SK-N-SH (cell line): ENCODE measurements around the gene DES. TPM values are rescaled to one million over a fixed set of nuclear protein-coding genes. Genes with fewer than 3 reads are reported as not detected.

ENCODE experiments used
- CTCF ChIA-PET: fragments of 300-600, 350-600 bp; formaldehyde crosslinking; extraction: SDS; loops from one replicate; lab custom pipeline; 2021; lab: Yijun Ruan, JAX
- POLR2A ChIA-PET: fragments of 350-600 bp; sonication (Branson Sonifier 250); formaldehyde crosslinking; extraction: SDS; loops from one replicate; lab custom pipeline; 2020; ENCODE audit warnings: antibody characterized with exemption, inconsistent platforms; lab: Yijun Ruan, JAX
- DNase-seq: peaks from one replicate; pipeline ENCODE4 v3.0.0; 2012
- H2AFZ ChIP-seq: fragments of 200-600 bp; sonication (generic); 2 replicates; pipeline ENCODE4 v1.8.1; 2016; ENCODE audit warnings: antibody characterized with exemption, mild to moderate bottlenecking, low read depth
- H3F3A ChIP-seq: fragments of 200-600 bp; sonication (generic); replicated peaks from 2 replicates; pipeline ENCODE3; 2016; ENCODE audit warnings: antibody characterized with exemption, mild to moderate bottlenecking; ENCODE audit not compliant: insufficient read depth
- H3K27ac ChIP-seq, 2 experiments: fragments of 200-500 bp in 1 of 2; fragments of 200-600 bp in 1 of 2; sonication (Bioruptor generic) in 1 of 2; sonication (generic), shearing (Covaris generic) in 1 of 2; 2 replicates each; pipeline versions ENCODE4 v1.5.1 to v1.6.1; 2014 to 2016; ENCODE audit warnings: low read depth in 2 of 2, inconsistent platforms in 1 of 2, low read length in 1 of 2, mild to moderate bottlenecking in 1 of 2, mixed read lengths in 1 of 2
- H3K27me3 ChIP-seq: fragments of 200-600 bp; sonication (generic), shearing (Covaris generic); 2 replicates; pipeline ENCODE4 v1.6.1; 2016; ENCODE audit warnings: mixed run types; ENCODE audit not compliant: insufficient read depth
- H3K36me3 ChIP-seq, 2 experiments: fragments of 200-500 bp in 1 of 2; fragments of 200-600 bp in 1 of 2; sonication (Bioruptor generic) in 1 of 2; sonication (generic) in 1 of 2; replicated peaks in 1 of 2; 2 replicates each; pipeline versions ENCODE3 to v1.5.1; 2014 to 2016; ENCODE audit warnings: low read length in 1 of 2, mild to moderate bottlenecking in 1 of 2; ENCODE audit not compliant: insufficient read depth in 2 of 2, control insufficient read depth in 1 of 2
- H3K4me1 ChIP-seq, 2 experiments: fragments of 200-500 bp in 1 of 2; fragments of 200-600 bp in 1 of 2; sonication (Bioruptor generic) in 1 of 2; sonication (generic), shearing (Covaris generic) in 1 of 2; 2 replicates each; pipeline versions ENCODE4 v1.5.1 to v1.6.1; 2014 to 2016; ENCODE audit warnings: low read depth in 1 of 2, low read length in 1 of 2, mixed run types in 1 of 2; ENCODE audit not compliant: insufficient read depth in 2 of 2, control insufficient read depth in 1 of 2
- H3K4me2 ChIP-seq: fragments of 200-600 bp; sonication (generic), shearing (Covaris generic); 2 replicates; pipeline ENCODE4 v1.6.1; 2017; ENCODE audit warnings: mixed run types
- H3K4me3 ChIP-seq, 2 experiments: fragments of 200-500 bp in 1 of 2; fragments of 200-600 bp in 1 of 2; sonication (Bioruptor generic) in 1 of 2; sonication (generic), shearing (Covaris generic) in 1 of 2; 2 replicates each; pipeline versions ENCODE4 v1.5.1 to v1.8.1; 2014 to 2016; ENCODE audit warnings: low read depth in 2 of 2, inconsistent platforms in 1 of 2, low read length in 1 of 2, mild to moderate bottlenecking in 1 of 2, mixed read lengths in 1 of 2, moderate library complexity in 1 of 2
- H3K79me2 ChIP-seq: fragments of 200-600 bp; sonication (generic); 2 replicates; pipeline ENCODE4 v1.8.1; 2017; ENCODE audit warnings: mild to moderate bottlenecking; ENCODE audit not compliant: insufficient read depth
- H3K9ac ChIP-seq: fragments of 200-600 bp; sonication (generic); 2 replicates; pipeline ENCODE4 v1.6.1; 2017; ENCODE audit warnings: mixed run types
- H3K9me2 ChIP-seq: fragments of 200-600 bp; sonication (generic); 2 replicates; pipeline ENCODE4 v1.6.1; 2017; ENCODE audit warnings: mixed run types
- H3K9me3 ChIP-seq: fragments of 200-600 bp; sonication (generic); 2 replicates; pipeline ENCODE4 v1.6.1; 2017; ENCODE audit warnings: mixed run types, mild to moderate bottlenecking, moderate library complexity
- H4K20me1 ChIP-seq: fragments of 200-600 bp; sonication (generic); 2 replicates; pipeline ENCODE4 v1.6.1; 2017; ENCODE audit warnings: mild to moderate bottlenecking, mixed run types; ENCODE audit not compliant: insufficient read depth
- CHD2 ChIP-seq: fragments of 150-350 bp; IDR thresholded peaks from 2 replicates; pipeline ENCODE4 v1.6.1; 2018; ENCODE audit warnings: low read length; ENCODE audit not compliant: partially characterized antibody
- FOXJ3 ChIP-seq: sonication (generic); formaldehyde crosslinking; IDR thresholded peaks from 2 replicates; pipeline ENCODE4 v1.5.1; 2020; ENCODE audit warnings: mild to moderate bottlenecking, missing genetic modification reagents
- GABPA ChIP-seq: IDR thresholded peaks from 2 replicates; pipeline ENCODE4 v1.4.0; 2012; ENCODE audit warnings: low read depth, mild to moderate bottlenecking
- GATA2 ChIP-seq: sonication (generic); formaldehyde crosslinking; IDR thresholded peaks from 2 replicates; pipeline ENCODE4 v1.5.0; 2020; ENCODE audit warnings: mild to moderate bottlenecking, missing genetic modification reagents
- IRF3 ChIP-seq: fragments of 150-350 bp; IDR thresholded peaks from 2 replicates; pipeline ENCODE4 v1.6.1; 2016; ENCODE audit warnings: mild to moderate bottlenecking, low read depth, low read length
- MXI1 ChIP-seq: IDR thresholded peaks from 2 replicates; pipeline ENCODE4 v1.6.1; 2012; ENCODE audit warnings: mild to moderate bottlenecking, low read depth, low read length, improper control_type of control experiment
- PBX3 ChIP-seq: IDR thresholded peaks from 2 replicates; pipeline ENCODE4; 2012
- POLR2AphosphoS5 ChIP-seq: IDR thresholded peaks from 2 replicates; pipeline ENCODE4 v1.6.1; 2012; ENCODE audit warnings: low read depth, low read length
- REST ChIP-seq: IDR thresholded peaks from 2 replicates; pipeline ENCODE4 v1.6.1; 2012; ENCODE audit warnings: mild to moderate bottlenecking, low read depth, low read length, moderate library complexity
- RFX5 ChIP-seq: IDR thresholded peaks from 2 replicates; pipeline ENCODE4 v1.6.1; 2012; ENCODE audit warnings: mild to moderate bottlenecking, improper control_type of control experiment, low read length
- RXRA ChIP-seq: IDR thresholded peaks from 2 replicates; pipeline ENCODE4 v1.4.0; 2012; ENCODE audit warnings: low read depth, mild to moderate bottlenecking, borderline replicate concordance
- SMC3 ChIP-seq: IDR thresholded peaks from 2 replicates; pipeline ENCODE4 v1.6.1; 2012; ENCODE audit warnings: low read depth, low read length, improper control_type of control experiment
- TAF1 ChIP-seq: IDR thresholded peaks from 2 replicates; pipeline ENCODE4 v1.6.1; 2012; ENCODE audit warnings: low read depth, mild to moderate bottlenecking, low read length, moderate library complexity, borderline replicate concordance
- WGBS: methylation state at CpG from one replicate; pipeline ENCODE4 v1.1.6; 2017; ENCODE audit warnings: low lambda C conversion rate; 5-methylcytosine and 5-hydroxymethylcytosine counted together
- polyA plus RNA-seq, 3 experiments: library from polyadenylated mRNA; depleted of rRNA; stranded (reverse); fragments of >200 nt; gene quantifications; 2 replicates each; pipeline ENCODE4 v1.2.3, GENCODE V29; 2012

DES gene
- polyA plus RNA-seq, 1 of the 3 experiments (the other 2 are of a cell fraction): 0.21 TPM

- H3K79me2 ChIP-seq: peaks cover 13% of the 10 kb centered on the region
- H3K4me3 ChIP-seq: no peak overlapping the region
- whole genome bisulfite sequencing: 89% methylated on average over 10 of the region's 15 CpGs
- ChIA-PET POLR2A (no interaction called here), CTCF (interaction anchor here (2.3 kb wide), 1 partner anchor 18 kb away, joined by 7 read pairs; no protein-coding TSS in a partner anchor)
- H3K27ac ChIP-seq: no peak overlapping the region
- H3K4me2 ChIP-seq: no peak overlapping the region
- no peak overlapping the region for H3K9ac ChIP-seq
- TF ChIP-seq RXRA (no peak), PBX3 (no peak), TAF1 (no peak), GATA2 (CRISPR knock-in tag) (no peak), IRF3 (no peak)
- H3K9me2 ChIP-seq: no peaks in the 10 kb centered on the region
- H3K27me3 ChIP-seq: no peaks in the 10 kb centered on the region
- H3K4me1 ChIP-seq: peaks cover 3 to 16% of the 10 kb centered on the region in 2 experiments; a peak in 1 of 4 replicates
- peaks cover 8% of the 10 kb centered on the region for H3F3A ChIP-seq
- peaks cover 35 to 54% of the 10 kb centered on the region in 2 experiments for H3K36me3 ChIP-seq
- H2AFZ ChIP-seq: no peak overlapping the region
- no peaks in the 10 kb centered on the region for H4K20me1 ChIP-seq
- H3K9me3 ChIP-seq: no peaks in the 10 kb centered on the region
- DNase-seq: no peak
Observed at GRCh38 chr2:219384083-219384713, 34.0 kb upstream of the DES start.

GRCh38 chr2:219384859-219385258 is 33.3 kb upstream of the DES start:
- Histone ChIP-seq H2AFZ (no peak overlapping the region), H3K9ac (no peak overlapping the region), H4K20me1 (no peaks in the 10 kb centered on the region), H3K9me3 (no peaks in the 10 kb centered on the region), H3K4me1 (peaks cover 3 to 16% of the 10 kb centered on the region in 2 experiments; a peak in 1 of 4 replicates), H3K27me3 (no peaks in the 10 kb centered on the region), H3K36me3 (peaks cover 35 to 54% of the 10 kb centered on the region in 2 experiments), H3F3A (peaks cover 8% of the 10 kb centered on the region)
- ChIA-PET CTCF (no interaction called here), POLR2A (no interaction called here)
- 85% methylated on average over 2 of the region's 2 CpGs for WGBS
- no peak for TF ChIP-seq MXI1
- no peak for TF ChIP-seq FOXJ3 (CRISPR knock-in tag)
- TF ChIP-seq POLR2AphosphoS5: no peak
- TF ChIP-seq SMC3: no peak
- TF ChIP-seq GABPA: no peak
- TF ChIP-seq REST: no peak
- no peak for TF ChIP-seq RFX5
- TF ChIP-seq CHD2: no peak
- TF ChIP-seq, all 33 proteins: peak for 0
- no peak for DNase-seq
- Histone ChIP-seq H3K9me2 (no peaks in the 10 kb centered on the region), H3K4me3 (no peak overlapping the region), H3K4me2 (no peak overlapping the region), H3K27ac (no peak overlapping the region), H3K79me2 (peaks cover 13% of the 10 kb centered on the region)
